Hepatocyte (in vitro differentiated cells): Measurements from ENCODE around the gene OR10A2. TPM values are rescaled to one million over a fixed set of nuclear protein-coding genes. Genes with fewer than 3 reads are reported as not detected.

Source experiments
- DNase-seq: peaks from one replicate; pipeline ENCODE4 v3.0.0-alpha.2; 2016; ENCODE audit warnings: low spot score
- H2AFZ ChIP-seq: fragments of 200-600 bp; sonication (generic); 2 replicates; pipeline ENCODE4 v1.6.0; 2016; ENCODE audit warnings: antibody characterized with exemption, mild to moderate bottlenecking
- H3K27ac ChIP-seq: fragments of 200-600 bp; sonication (generic); 2 replicates; pipeline ENCODE4 v1.5.1; 2016; ENCODE audit warnings: mild to moderate bottlenecking
- H3K27me3 ChIP-seq: fragments of 200-600 bp; sonication (generic); 2 replicates; pipeline ENCODE4 v1.6.1; 2016
- H3K36me3 ChIP-seq: fragments of 200-600 bp; sonication (generic); replicated peaks from 2 replicates; pipeline ENCODE4 v1.5.1; 2016; ENCODE audit warnings: low read depth; ENCODE audit not compliant: insufficient read depth
- H3K4me1 ChIP-seq: fragments of 200-600 bp; sonication (generic); 2 replicates; pipeline ENCODE4 v1.5.1; 2016; ENCODE audit warnings: mild to moderate bottlenecking, moderate library complexity; ENCODE audit not compliant: insufficient read depth
- H3K4me2 ChIP-seq: fragments of 200-600 bp; sonication (generic); 2 replicates; pipeline ENCODE4 v1.6.0; 2016
- H3K4me3 ChIP-seq: fragments of 200-600 bp; sonication (generic); 2 replicates; pipeline ENCODE4 v1.5.1; 2016; ENCODE audit warnings: mild to moderate bottlenecking
- H3K79me2 ChIP-seq: fragments of 200-600 bp; sonication (generic); 2 replicates; pipeline ENCODE4 v1.6.0; 2017; ENCODE audit warnings: mild to moderate bottlenecking
- H3K9me2 ChIP-seq: fragments of 200-600 bp; sonication (generic); replicated peaks from 2 replicates; pipeline ENCODE4 v1.6.0; 2017; ENCODE audit warnings: mild to moderate bottlenecking; ENCODE audit not compliant: insufficient read depth
- H3K9me3 ChIP-seq: fragments of 200-600 bp; sonication (generic); 2 replicates; pipeline ENCODE4 v1.5.1; 2016; ENCODE audit warnings: low read depth, mild to moderate bottlenecking
- H4K20me1 ChIP-seq: fragments of 200-600 bp; sonication (generic); 2 replicates; pipeline ENCODE4 v1.6.0; 2016; ENCODE audit warnings: mild to moderate bottlenecking; ENCODE audit not compliant: insufficient read depth, poor library complexity, severe bottlenecking
- EZH2 ChIP-seq: fragments of 200-600 bp; sonication (generic); IDR thresholded peaks from 2 replicates; pipeline ENCODE4 v1.6.1; 2016; ENCODE audit warnings: antibody characterized with exemption, mild to moderate bottlenecking, borderline replicate concordance
- EZH2phosphoT487 ChIP-seq: fragments of 200-600 bp; sonication (generic); IDR thresholded peaks from one replicate; pipeline ENCODE4 v1.6.1; 2018; ENCODE audit warnings: antibody characterized with exemption, mild to moderate bottlenecking, low read depth, moderate library complexity; ENCODE audit not compliant: unreplicated experiment, severe bottlenecking
- WGBS: methylation state at CpG from one replicate; pipeline ENCODE4 v1.1.6; 2016; ENCODE audit warnings: low lambda C conversion rate; ENCODE audit errors: missing lambda C conversion rate; 5-methylcytosine and 5-hydroxymethylcytosine counted together
- polyA plus RNA-seq: library from polyadenylated mRNA; unstranded; fragments of >200 nt; fragmentation: Nextera tagmentation; extraction: Ambion mirVana; gene quantifications from 2 replicates; pipeline ENCODE4 v1.2.1, GENCODE V29; 2016
- total RNA-seq: library from RNA; depleted of rRNA; stranded (reverse); fragments of >200 nt; gene quantifications from 2 replicates; pipeline ENCODE4 v1.2.3, GENCODE V29; 2014
- TF ChIP-seq, protein P1 (sequence below): fragments of 200-600 bp; sonication (generic); IDR thresholded peaks from 2 replicates; pipeline ENCODE4 v1.5.1; 2016; ENCODE audit warnings: antibody characterized with exemption, mild to moderate bottlenecking; ENCODE audit not compliant: poor library complexity

OR10A2 gene
- total and polyA plus RNA-seq, 2 experiments from 2014 or later: 0.04 TPM; not detected in 1

- no peaks in the 10 kb centered on the region for H3K9me3 ChIP-seq
- no peak overlapping the region for H3K4me2 ChIP-seq
- no peaks in the 10 kb centered on the region for H4K20me1 ChIP-seq
- no peak for TF ChIP-seq EZH2phosphoT487
- no peak for TF ChIP-seq EZH2
- TF ChIP-seq, protein P1, sequence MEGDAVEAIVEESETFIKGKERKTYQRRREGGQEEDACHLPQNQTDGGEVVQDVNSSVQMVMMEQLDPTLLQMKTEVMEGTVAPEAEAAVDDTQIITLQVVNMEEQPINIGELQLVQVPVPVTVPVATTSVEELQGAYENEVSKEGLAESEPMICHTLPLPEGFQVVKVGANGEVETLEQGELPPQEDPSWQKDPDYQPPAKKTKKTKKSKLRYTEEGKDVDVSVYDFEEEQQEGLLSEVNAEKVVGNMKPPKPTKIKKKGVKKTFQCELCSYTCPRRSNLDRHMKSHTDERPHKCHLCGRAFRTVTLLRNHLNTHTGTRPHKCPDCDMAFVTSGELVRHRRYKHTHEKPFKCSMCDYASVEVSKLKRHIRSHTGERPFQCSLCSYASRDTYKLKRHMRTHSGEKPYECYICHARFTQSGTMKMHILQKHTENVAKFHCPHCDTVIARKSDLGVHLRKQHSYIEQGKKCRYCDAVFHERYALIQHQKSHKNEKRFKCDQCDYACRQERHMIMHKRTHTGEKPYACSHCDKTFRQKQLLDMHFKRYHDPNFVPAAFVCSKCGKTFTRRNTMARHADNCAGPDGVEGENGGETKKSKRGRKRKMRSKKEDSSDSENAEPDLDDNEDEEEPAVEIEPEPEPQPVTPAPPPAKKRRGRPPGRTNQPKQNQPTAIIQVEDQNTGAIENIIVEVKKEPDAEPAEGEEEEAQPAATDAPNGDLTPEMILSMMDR: no peak
- H3K27me3 ChIP-seq: no peaks in the 10 kb centered on the region
- no peaks in the 10 kb centered on the region for H3K36me3 ChIP-seq
- H3K27ac ChIP-seq: no peak overlapping the region
- H3K79me2 ChIP-seq: no peaks in the 10 kb centered on the region
- H3K9me2 ChIP-seq: no peaks in the 10 kb centered on the region
- H3K4me3 ChIP-seq: no peak overlapping the region
- H2AFZ ChIP-seq: no peak overlapping the region
- DNase-seq: peak; percentile 37
- H3K4me1 ChIP-seq: no peaks in the 10 kb centered on the region
- 50% methylated on average over 1 of the region's 1 CpG for WGBS
Measured at GRCh38 chr11:6855971-6856541, 6.8 kb upstream of the OR10A2 start.

- Histone ChIP-seq H3K9me2 (no peaks in the 10 kb centered on the region), H3K9me3 (no peaks in the 10 kb centered on the region), H3K4me1 (no peaks in the 10 kb centered on the region), H3K36me3 (no peaks in the 10 kb centered on the region), H3K4me3 (no peak overlapping the region), H4K20me1 (no peaks in the 10 kb centered on the region), H2AFZ (no peak overlapping the region), H3K4me2 (no peak overlapping the region), H3K27ac (no peak overlapping the region), H3K27me3 (no peaks in the 10 kb centered on the region), H3K79me2 (no peaks in the 10 kb centered on the region)
- no peak for TF ChIP-seq EZH2
- TF ChIP-seq, protein P1: no peak
- no peak for DNase-seq
- WGBS: 54% methylated on average over 3 of the region's 3 CpGs
Measured at GRCh38 chr11:6856871-6857270, 6.0 kb upstream of the OR10A2 start.

GRCh38 chr11:6864438-6864837 is 1.6 kb downstream of the OR10A2 start:
- Histone ChIP-seq H3K79me2 (no peaks in the 10 kb centered on the region), H3K36me3 (no peaks in the 10 kb centered on the region), H2AFZ (no peak overlapping the region), H3K4me1 (no peaks in the 10 kb centered on the region), H3K27me3 (no peaks in the 10 kb centered on the region), H3K27ac (no peak overlapping the region), H4K20me1 (no peaks in the 10 kb centered on the region), H3K4me2 (no peak overlapping the region), H3K9me3 (no peaks in the 10 kb centered on the region), H3K4me3 (no peak overlapping the region), H3K9me2 (no peaks in the 10 kb centered on the region)
- DNase-seq: no peak
- TF ChIP-seq EZH2phosphoT487 (no peak), EZH2 (no peak)
- TF ChIP-seq, protein P1: no peak
- WGBS: 100% methylated on average over 1 of the region's 1 CpG

GRCh38 chr11:6871278-6871677 is 8.4 kb downstream of the OR10A2 start:
- no peak overlapping the region for H3K4me3 ChIP-seq
- no peaks in the 10 kb centered on the region for H4K20me1 ChIP-seq
- DNase-seq: no peak
- H3K27me3 ChIP-seq: no peaks in the 10 kb centered on the region
- no peak overlapping the region for H2AFZ ChIP-seq
- H3K36me3 ChIP-seq: no peaks in the 10 kb centered on the region
- no peak overlapping the region for H3K4me2 ChIP-seq
- no peak overlapping the region for H3K27ac ChIP-seq
- whole genome bisulfite sequencing: 90% methylated on average over 1 of the region's 1 CpG
- no peaks in the 10 kb centered on the region for H3K9me2 ChIP-seq
- H3K4me1 ChIP-seq: no peaks in the 10 kb centered on the region
- TF ChIP-seq EZH2phosphoT487: no peak
- TF ChIP-seq EZH2: no peak
- TF ChIP-seq, protein P1: no peak
- H3K79me2 ChIP-seq: no peaks in the 10 kb centered on the region
- no peaks in the 10 kb centered on the region for H3K9me3 ChIP-seq
